ENCODE data around the gene PCIF1. TPM values are rescaled to one million over a fixed set of nuclear protein-coding genes. Genes with fewer than 3 reads are reported as not detected.

PCIF1 gene
- total RNA-seq, 2 experiments from 2014 or later, result 100 TPM

DNA sequence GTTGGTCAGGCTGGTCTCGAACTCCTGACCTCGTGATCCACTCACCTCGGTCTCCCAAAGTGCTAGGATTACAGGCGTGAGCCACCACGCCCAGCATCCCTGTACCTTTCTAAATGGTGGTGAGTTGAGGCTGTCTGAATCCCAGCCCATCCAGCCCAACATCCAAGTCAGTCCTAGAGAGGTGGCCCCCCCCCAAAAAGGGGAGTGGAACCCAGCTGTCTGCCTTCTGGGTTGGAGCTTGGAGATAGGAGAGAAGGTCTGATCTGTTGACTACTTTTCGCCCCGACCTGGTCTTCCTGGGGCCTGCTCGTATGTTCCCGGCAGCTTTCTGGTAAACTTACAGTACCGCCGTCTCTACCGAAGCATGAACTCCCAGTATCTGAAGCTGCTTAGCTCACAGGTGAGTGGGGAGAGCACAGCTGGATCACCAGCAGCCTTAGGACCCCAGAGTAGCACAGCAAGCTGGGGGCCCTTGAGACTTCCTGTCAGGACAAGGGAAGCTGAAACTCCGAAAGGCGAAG is 37.8 kb upstream of the PCIF1 start:
- POLR2A ChIA-PET, result no interaction called here

DNA sequence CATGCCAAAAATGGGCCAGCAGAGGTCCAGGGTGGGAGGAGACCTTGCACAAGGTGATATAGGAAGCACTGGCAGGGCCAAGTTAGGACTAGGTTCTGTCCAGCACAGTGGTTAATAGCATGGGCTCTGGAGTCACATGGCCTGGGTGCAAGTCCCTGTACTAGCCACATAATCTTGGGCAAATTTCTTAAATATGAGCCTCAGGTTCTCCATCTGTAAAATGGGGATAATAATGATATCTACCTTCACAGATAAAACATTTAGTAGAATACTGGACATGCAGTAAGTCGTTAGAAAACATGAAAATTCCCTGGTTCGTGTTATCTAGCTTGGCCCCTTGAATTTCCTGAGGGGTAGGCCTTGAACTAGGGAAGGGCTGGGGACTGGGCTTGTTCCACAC is 37.2 kb upstream of the PCIF1 start:
- no peak overlapping the region for H3K27ac Mint-ChIP-seq
- ChIA-PET CTCF (no interaction called here), POLR2A (no interaction called here)
- Histone ChIP-seq H3K36me3 (ENCODE audit: insufficient read depth, low read length) (peaks cover 54% of the 10 kb centered on the region), H3K27ac (ENCODE audit: low read depth in 1 of 2, low read length in 2 of 2) (no peak overlapping the region), H3K4me1 (ENCODE audit: insufficient read depth, low read length) (peaks cover 28% of the 10 kb centered on the region), H3K27me3 (ENCODE audit: control insufficient read depth in 1 of 2, insufficient read depth in 2 of 2, low read length in 2 of 2) (no peaks in the 10 kb centered on the region), H3K9me3 (ENCODE audit: control insufficient read depth in 1 of 2, insufficient read depth in 1 of 2, low read length in 2 of 2) (no peaks in the 10 kb centered on the region), H3K4me3 (ENCODE audit: low read length) (no peak overlapping the region)
- no peaks in the 10 kb centered on the region for H3K9me3 Mint-ChIP-seq
- ATAC-seq (ENCODE audit: poor library complexity) (no peak), DNase-seq (no peak)
- peaks cover 15% of the 10 kb centered on the region for H3K4me1 Mint-ChIP-seq (ENCODE audit: low read depth)
- H3K36me3 Mint-ChIP-seq (ENCODE audit: low read depth), result peaks cover 38% of the 10 kb centered on the region
- H3K27me3 Mint-ChIP-seq, result no peaks in the 10 kb centered on the region
- no peak overlapping the region for H3K4me3 Mint-ChIP-seq
- TF ChIP-seq, protein P1, sequence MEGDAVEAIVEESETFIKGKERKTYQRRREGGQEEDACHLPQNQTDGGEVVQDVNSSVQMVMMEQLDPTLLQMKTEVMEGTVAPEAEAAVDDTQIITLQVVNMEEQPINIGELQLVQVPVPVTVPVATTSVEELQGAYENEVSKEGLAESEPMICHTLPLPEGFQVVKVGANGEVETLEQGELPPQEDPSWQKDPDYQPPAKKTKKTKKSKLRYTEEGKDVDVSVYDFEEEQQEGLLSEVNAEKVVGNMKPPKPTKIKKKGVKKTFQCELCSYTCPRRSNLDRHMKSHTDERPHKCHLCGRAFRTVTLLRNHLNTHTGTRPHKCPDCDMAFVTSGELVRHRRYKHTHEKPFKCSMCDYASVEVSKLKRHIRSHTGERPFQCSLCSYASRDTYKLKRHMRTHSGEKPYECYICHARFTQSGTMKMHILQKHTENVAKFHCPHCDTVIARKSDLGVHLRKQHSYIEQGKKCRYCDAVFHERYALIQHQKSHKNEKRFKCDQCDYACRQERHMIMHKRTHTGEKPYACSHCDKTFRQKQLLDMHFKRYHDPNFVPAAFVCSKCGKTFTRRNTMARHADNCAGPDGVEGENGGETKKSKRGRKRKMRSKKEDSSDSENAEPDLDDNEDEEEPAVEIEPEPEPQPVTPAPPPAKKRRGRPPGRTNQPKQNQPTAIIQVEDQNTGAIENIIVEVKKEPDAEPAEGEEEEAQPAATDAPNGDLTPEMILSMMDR (IDR thresholded peaks at IDR 0.05), result no peak
- intact Hi-C loops (cut with DNase I, micrococcal nuclease), result no loop called here

More for the DNA sequence above, 37.8 kb upstream of the PCIF1 start:
- TF ChIP-seq, protein P1 (IDR thresholded peaks at IDR 0.05), result no peak
- ATAC-seq (ENCODE audit: poor library complexity) (no peak), DNase-seq (no peak)
- Mint-ChIP-seq H3K4me1 (ENCODE audit: low read depth) (peaks cover 21% of the 10 kb centered on the region), H3K9me3 (no peaks in the 10 kb centered on the region), H3K4me3 (no peak overlapping the region), H3K27me3 (no peaks in the 10 kb centered on the region), H3K27ac (no peak overlapping the region), H3K36me3 (ENCODE audit: low read depth) (peaks cover 38% of the 10 kb centered on the region)
- H3K36me3 ChIP-seq (ENCODE audit: insufficient read depth, low read length), result peaks cover 54% of the 10 kb centered on the region
- H3K4me1 ChIP-seq (ENCODE audit: insufficient read depth, low read length), result peaks cover 34% of the 10 kb centered on the region
- no peaks in the 10 kb centered on the region for H3K27me3 ChIP-seq (ENCODE audit: control insufficient read depth in 1 of 2, insufficient read depth in 2 of 2, low read length in 2 of 2)
- no peak overlapping the region for H3K4me3 ChIP-seq (ENCODE audit: low read length)
- H3K9me3 ChIP-seq (ENCODE audit: control insufficient read depth in 1 of 2, insufficient read depth in 1 of 2, low read length in 2 of 2), result no peaks in the 10 kb centered on the region
- intact Hi-C loops (cut with DNase I, micrococcal nuclease), result no loop called here
- H3K27ac ChIP-seq (ENCODE audit: low read depth in 1 of 2, low read length in 2 of 2), result no peak overlapping the region
- CTCF ChIA-PET, result no interaction called here

DNA sequence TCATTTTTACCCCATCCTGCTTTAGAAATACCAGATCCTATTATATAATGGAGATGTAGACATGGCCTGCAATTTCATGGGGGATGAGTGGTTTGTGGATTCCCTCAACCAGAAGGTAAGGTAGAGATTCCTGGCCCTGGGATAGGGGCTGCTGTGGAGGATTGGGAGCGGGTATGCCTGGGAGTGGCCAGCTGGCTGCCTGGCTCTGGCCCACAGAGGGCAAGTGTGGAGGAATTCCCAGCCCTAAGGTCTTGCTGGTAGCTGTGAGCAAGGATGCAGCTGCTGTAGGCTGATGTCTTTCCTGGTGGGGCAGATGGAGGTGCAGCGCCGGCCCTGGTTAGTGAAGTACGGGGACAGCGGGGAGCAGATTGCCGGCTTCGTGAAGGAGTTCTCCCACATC is 36.8 kb upstream of the PCIF1 start:
- Mint-ChIP-seq H3K36me3 (ENCODE audit: low read depth) (peaks cover 38% of the 10 kb centered on the region), H3K4me3 (no peak overlapping the region), H3K9me3 (no peaks in the 10 kb centered on the region), H3K27me3 (no peaks in the 10 kb centered on the region), H3K4me1 (ENCODE audit: low read depth) (peaks cover 11% of the 10 kb centered on the region), H3K27ac (no peak overlapping the region)
- peaks cover 24% of the 10 kb centered on the region for H3K4me1 ChIP-seq (ENCODE audit: insufficient read depth, low read length)
- no peak overlapping the region for H3K27ac ChIP-seq (ENCODE audit: low read depth in 1 of 2, low read length in 2 of 2)
- TF ChIP-seq, protein P1 (IDR thresholded peaks at IDR 0.05), result no peak
- CTCF ChIA-PET, result no interaction called here
- H3K27me3 ChIP-seq (ENCODE audit: control insufficient read depth in 1 of 2, insufficient read depth in 2 of 2, low read length in 2 of 2), result no peaks in the 10 kb centered on the region
- no peak for ATAC-seq (ENCODE audit: poor library complexity)
- H3K36me3 ChIP-seq (ENCODE audit: insufficient read depth, low read length), result peaks cover 54% of the 10 kb centered on the region
- intact Hi-C loops (cut with DNase I, micrococcal nuclease), result no loop called here
- no peak for DNase-seq
- H3K9me3 ChIP-seq (ENCODE audit: control insufficient read depth in 1 of 2, insufficient read depth in 1 of 2, low read length in 2 of 2), result no peaks in the 10 kb centered on the region
- H3K4me3 ChIP-seq (ENCODE audit: low read length), result no peak overlapping the region
- POLR2A ChIA-PET, result no interaction called here

Data from CD4-positive, alpha-beta T cell (primary cell).